ENCODE measurements around the gene EPS8L2. TPM values are rescaled to one million over a fixed set of nuclear protein-coding genes. Genes with fewer than 3 reads are reported as not detected.
A peak's percentile ranks its signal among the peaks of the same experiment; 100 is the strongest.

The EPS8L2 gene
- total RNA-seq, 1 experiment from 2014 or later = 92.8 TPM

DNA sequence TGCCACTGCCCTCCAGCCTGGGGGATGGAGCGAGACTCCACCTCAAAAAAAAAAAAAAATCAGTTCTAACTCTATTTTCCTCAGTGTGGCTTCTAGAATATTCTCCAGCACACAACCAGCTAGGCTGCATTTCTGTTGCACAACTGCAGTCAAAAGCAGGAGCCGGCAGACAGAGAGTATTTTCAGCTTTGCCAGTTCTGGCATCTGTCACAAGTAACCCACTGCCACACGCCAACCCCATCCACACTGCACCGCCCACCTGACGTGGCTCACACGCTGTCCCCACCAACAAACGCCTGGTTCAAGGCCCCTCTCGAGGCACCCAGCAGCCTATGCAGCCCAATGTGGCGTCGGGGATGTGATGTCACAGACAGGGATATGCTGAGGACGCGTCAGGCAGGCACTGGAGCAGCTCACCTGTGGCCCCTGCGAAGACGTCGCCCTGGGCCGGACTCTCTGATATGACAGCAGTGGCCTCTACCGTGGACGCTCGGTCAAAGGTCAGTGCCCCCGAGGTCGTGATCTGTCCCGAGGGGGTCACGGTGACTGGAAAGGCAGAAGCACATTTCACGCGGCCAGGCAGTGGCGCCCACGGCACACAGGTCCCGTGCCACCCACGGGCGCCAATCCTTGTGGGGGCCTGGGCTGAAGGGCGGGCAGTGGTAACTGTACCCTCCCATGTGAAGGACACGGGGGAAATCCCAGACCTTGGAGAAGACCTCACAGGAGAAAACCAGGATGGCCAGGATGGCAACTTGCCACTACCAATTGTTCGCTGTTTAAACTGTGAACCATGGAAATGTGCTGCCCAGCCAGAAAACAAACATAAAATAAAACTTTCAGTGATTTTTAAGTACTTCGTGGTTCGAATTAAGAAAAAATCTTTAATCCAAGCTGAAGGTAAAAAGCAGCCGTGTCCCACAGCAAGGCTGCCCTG is 26.5 kb upstream of the EPS8L2 start:
- no CpG with 5 or more reads among the region's 36 CpGs for WGBS (ENCODE audit: extremely low coverage, insufficient read length, low lambda C conversion rate)
- 0 out of 7 replicates have a peak overlapping the region, but pooled peaks of 1 of the 3 experiments have one; percentile 49 for H3K27ac Mint-ChIP-seq
- H3K36me3 Mint-ChIP-seq (ENCODE audit: insufficient read depth in 1 of 3, low read depth in 3 of 3) = peaks cover 56 to 82% (median 74%) of the 10 kb centered on the region in 3 experiments; a peak in 6 of 7 replicates
- no peak overlapping the region for H3K4me2 ChIP-seq (ENCODE audit: insufficient read depth, insufficient read length, low read length)
- H2AFZ ChIP-seq (ENCODE audit: low read length) = no peak overlapping the region
- no peaks in the 10 kb centered on the region for H3K9me3 Mint-ChIP-seq
- no peaks in the 10 kb centered on the region for H3K23me2 ChIP-seq (ENCODE audit: insufficient read length, low read depth, low read length, poor library complexity, severe bottlenecking)
- no peaks in the 10 kb centered on the region for H3K9me3 ChIP-seq (ENCODE audit: control insufficient read depth, low read depth, low read length)
- H2AK5ac ChIP-seq (ENCODE audit: insufficient read length, low read length) = no peak overlapping the region
- H3K79me2 ChIP-seq (ENCODE audit: insufficient read depth, low read length) = no peaks in the 10 kb centered on the region
- H3K56ac ChIP-seq (ENCODE audit: insufficient read length, low read depth, low read length) = no peak overlapping the region
- peaks cover 3% of the 10 kb centered on the region for H3K79me1 ChIP-seq (ENCODE audit: insufficient read depth, low read depth, low read length, poor library complexity, severe bottlenecking)
- H4K5ac ChIP-seq (ENCODE audit: insufficient read length, low read depth, low read length) = no peak overlapping the region
- H3K18ac ChIP-seq (ENCODE audit: insufficient read length, low read depth, low read length) = no peak overlapping the region
- no peak overlapping the region for H2BK12ac ChIP-seq (ENCODE audit: insufficient read length, low read depth, low read length)
- H2BK20ac ChIP-seq (ENCODE audit: low read depth, low read length, poor library complexity, severe bottlenecking) = no peak overlapping the region
- H2BK120ac ChIP-seq (ENCODE audit: low read depth, low read length, poor library complexity, severe bottlenecking) = no peak overlapping the region
- H3K4me1 Mint-ChIP-seq = peaks cover 19 to 23% of the 10 kb centered on the region in 2 experiments
- no peak overlapping the region for H3K27ac ChIP-seq (ENCODE audit: insufficient read length, low read depth, low read length)
- H4K20me1 ChIP-seq (ENCODE audit: control insufficient read depth, insufficient read depth, insufficient read length) = no peaks in the 10 kb centered on the region
- no peak overlapping the region for H4K91ac ChIP-seq (ENCODE audit: insufficient read length, low read depth, low read length)
- TF ChIP-seq, protein P1, sequence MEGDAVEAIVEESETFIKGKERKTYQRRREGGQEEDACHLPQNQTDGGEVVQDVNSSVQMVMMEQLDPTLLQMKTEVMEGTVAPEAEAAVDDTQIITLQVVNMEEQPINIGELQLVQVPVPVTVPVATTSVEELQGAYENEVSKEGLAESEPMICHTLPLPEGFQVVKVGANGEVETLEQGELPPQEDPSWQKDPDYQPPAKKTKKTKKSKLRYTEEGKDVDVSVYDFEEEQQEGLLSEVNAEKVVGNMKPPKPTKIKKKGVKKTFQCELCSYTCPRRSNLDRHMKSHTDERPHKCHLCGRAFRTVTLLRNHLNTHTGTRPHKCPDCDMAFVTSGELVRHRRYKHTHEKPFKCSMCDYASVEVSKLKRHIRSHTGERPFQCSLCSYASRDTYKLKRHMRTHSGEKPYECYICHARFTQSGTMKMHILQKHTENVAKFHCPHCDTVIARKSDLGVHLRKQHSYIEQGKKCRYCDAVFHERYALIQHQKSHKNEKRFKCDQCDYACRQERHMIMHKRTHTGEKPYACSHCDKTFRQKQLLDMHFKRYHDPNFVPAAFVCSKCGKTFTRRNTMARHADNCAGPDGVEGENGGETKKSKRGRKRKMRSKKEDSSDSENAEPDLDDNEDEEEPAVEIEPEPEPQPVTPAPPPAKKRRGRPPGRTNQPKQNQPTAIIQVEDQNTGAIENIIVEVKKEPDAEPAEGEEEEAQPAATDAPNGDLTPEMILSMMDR (conservative IDR thresholded peaks at IDR 0.05) = no peak
- no peak overlapping the region for H2BK15ac ChIP-seq (ENCODE audit: low read depth, low read length)
- H3K4me1 ChIP-seq (ENCODE audit: insufficient read depth, low read length) = no peaks in the 10 kb centered on the region
- H3K4me3 Mint-ChIP-seq = no peak overlapping the region
- H3K9ac ChIP-seq (ENCODE audit: extremely low read depth, insufficient read length, low read length) = no peak overlapping the region
- H4K8ac ChIP-seq (replicated peaks; ENCODE audit: insufficient read length, low read depth, low read length) = no peak overlapping the region
- H3K4ac ChIP-seq (ENCODE audit: low read depth, low read length) = no peak overlapping the region
- H3K27me3 Mint-ChIP-seq (ENCODE audit: low read depth) = no peaks in the 10 kb centered on the region
- no peaks in the 10 kb centered on the region for H3K27me3 ChIP-seq (ENCODE audit: insufficient read depth, low read length)
- no peak overlapping the region for H3K23ac ChIP-seq (ENCODE audit: insufficient read length, low read depth, low read length)
- H2BK5ac ChIP-seq (ENCODE audit: insufficient read length, low read length) = no peak overlapping the region
- DNase-seq = no peak
- no peak overlapping the region for H3T11ph ChIP-seq (ENCODE audit: low read length)
- no peak overlapping the region for H3K14ac ChIP-seq (ENCODE audit: insufficient read depth, low read length)
